T-helper 2 cell treated with Interferon-gamma antibody and Interleukin-4, amounts not matched to agents 100 ng/mL and 5 ng/mL, for 36 hours (primary cell): ENCODE data around the gene GPC2. TPM values are rescaled to one million over a fixed set of nuclear protein-coding genes. Genes with fewer than 3 reads are reported as not detected.
"Not testable (repeated sequence)": the region's sequence is repeated elsewhere in the genome, so short reads cannot be mapped to it uniquely, and the experiment has no call there.

Experiments
- intact Hi-C: fragments of 100-400 bp; cut with micrococcal nuclease; formaldehyde crosslinking; loops from one replicate; pipeline ENCODE4 v1.15.1; 2023
- total RNA-seq: library from RNA; stranded (reverse); gene quantifications from 2 replicates; pipeline ENCODE4 v1.2.3, GENCODE V29; 2022

Gene GPC2
- total RNA-seq, 1 donor from 2014 or later = 8.5 TPM

DNA sequence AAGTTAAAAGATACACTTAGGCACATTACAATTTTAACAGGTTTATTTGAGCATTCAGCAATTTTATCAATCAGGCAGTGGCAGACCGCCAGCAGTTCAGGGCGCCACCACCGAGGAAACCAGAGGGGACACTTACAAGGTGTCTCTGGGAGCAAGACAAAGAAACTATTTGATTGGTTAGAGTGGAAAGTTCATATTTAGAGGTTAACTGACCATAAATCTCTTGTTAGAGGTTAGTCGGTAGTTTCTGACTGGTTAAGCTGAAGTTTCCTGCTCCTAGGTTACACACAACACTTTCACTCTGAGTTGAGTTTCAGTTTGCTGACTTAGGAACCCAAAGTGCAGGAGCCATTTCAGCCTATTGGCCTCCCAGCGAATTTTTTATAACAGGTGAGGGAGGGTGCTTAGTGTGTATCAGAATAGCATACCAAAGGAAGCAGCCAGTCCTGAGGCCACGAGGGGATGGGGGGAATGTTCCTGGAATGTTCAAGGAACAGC lies 31.8 kb upstream of the GPC2 start:
- intact Hi-C loops = loop anchor here (1.0 to 5.0 kb wide), 2 partner anchors 8 to 52 kb away; partner anchors contain the start of gene TRAPPC14

DNA sequence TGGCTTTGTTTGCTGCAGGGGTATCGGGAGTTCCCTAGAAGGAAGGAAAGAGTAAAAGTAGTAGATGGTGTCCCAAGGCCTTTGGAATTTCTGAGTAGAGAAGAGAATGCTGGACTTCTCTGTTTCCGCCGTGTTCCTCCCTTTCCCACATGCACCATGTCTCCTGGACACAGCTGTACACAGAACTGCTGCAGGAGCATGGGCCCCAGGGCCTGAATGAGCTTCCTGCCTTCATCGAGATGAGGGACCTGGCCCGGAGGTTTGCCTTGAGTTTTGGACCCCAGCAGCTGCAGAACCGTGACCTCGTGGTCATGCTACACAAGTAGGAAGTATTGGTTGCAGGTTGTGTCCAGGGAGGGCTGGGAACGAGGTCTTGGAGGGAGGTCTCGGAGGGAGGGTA lies 27.3 kb upstream of the GPC2 start:
- intact Hi-C loops = no loop called here

DNA sequence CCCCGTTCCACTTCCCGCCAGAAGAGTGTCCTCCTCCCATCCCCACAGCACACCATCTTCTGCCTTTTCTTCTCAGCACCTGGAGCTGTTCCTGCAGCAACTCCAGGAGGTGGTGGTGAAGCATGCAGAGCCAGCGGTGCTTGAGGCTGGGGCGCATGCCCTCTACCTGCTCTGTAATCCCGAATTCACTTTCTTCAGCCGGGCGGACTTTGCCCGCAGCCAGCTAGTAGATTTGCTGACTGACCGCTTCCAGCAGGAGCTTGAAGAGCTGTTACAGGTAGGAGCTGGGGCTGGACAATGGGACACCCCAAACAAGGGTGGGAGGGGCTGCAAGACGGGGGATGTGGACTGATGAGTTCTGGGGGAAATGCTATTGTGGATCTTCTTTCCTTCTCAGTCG lies 23.5 kb upstream of the GPC2 start:
- intact Hi-C loops = no loop called here

GRCh38 chr7:100198266-100198665 lies 21.1 kb upstream of the GPC2 start:
- intact Hi-C loops = no loop called here

- intact Hi-C loops = not testable (repeated sequence)
Observed at GRCh38 chr7:100195901-100196322, 18.7 kb upstream of the GPC2 start.

GRCh38 chr7:100195222-100195621 lies 18.0 kb upstream of the GPC2 start:
- intact Hi-C loops = no loop called here

GRCh38 chr7:100192969-100193368 lies 15.8 kb upstream of the GPC2 start:
- intact Hi-C loops = no loop called here

GRCh38 chr7:100192281-100192862 lies 15.2 kb upstream of the GPC2 start:
- intact Hi-C loops = not testable (repeated sequence)

GRCh38 chr7:100191775-100192174 lies 14.6 kb upstream of the GPC2 start:
- intact Hi-C loops = no loop called here

- intact Hi-C loops = no loop called here
Observed at GRCh38 chr7:100190048-100190711, 13.0 kb upstream of the GPC2 start.

- intact Hi-C loops = no loop called here
Observed at GRCh38 chr7:100189061-100189460, 11.9 kb upstream of the GPC2 start.

DNA sequence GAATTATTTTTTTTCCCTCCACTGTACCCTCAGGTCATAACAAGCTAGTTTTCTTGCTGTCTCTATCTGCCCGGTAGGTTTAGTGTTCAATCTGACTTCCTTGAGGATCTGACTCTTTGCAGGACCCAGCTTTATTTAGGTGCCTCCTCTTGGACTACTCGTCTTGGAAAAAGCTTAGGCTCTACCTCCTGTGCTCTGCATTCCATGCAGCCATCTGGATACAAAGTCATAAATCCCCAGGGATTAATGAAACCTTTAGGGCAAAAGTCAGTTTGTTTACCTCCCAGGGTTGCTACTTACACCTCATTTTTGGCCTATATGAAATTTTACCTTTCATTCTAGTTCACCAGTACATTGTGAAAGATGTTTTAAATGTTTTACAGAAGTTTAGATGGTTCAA lies 8.5 kb upstream of the GPC2 start:
- intact Hi-C loops = no loop called here

DNA sequence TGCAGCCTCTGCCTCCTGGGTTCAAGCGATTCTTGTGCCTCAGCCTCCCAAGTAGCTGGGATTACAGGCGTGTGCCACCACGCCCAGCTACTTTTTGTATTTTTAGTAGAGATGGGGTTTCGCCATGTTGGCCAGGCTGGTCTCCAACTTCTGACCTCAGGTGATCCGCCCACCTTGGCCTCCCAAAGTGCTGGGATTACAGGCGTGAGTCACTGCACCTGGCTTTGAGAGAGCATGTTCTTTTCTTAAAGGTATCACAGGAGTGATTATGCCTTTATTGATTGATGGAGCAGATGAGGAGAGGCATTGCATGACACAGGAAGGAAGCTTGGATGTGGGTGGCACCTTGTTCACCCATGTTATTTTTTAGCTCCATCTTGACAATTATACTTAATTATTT lies 5.9 kb upstream of the GPC2 start:
- intact Hi-C loops = not testable (repeated sequence)

- intact Hi-C loops = not testable (repeated sequence)
Observed at GRCh38 chr7:100182616-100183015, 5.4 kb upstream of the GPC2 start.

GRCh38 chr7:100180084-100180483 lies 2.9 kb upstream of the GPC2 start:
- intact Hi-C loops = not testable (repeated sequence)

GRCh38 chr7:100176096-100177044 lies 811 bp downstream of the GPC2 start:
- intact Hi-C loops = loop anchor here (1.0 to 5.0 kb wide), 3 partner anchors 8 to 46 kb away; partner anchors contain the start of genes GAL3ST4 and LAMTOR4

DNA sequence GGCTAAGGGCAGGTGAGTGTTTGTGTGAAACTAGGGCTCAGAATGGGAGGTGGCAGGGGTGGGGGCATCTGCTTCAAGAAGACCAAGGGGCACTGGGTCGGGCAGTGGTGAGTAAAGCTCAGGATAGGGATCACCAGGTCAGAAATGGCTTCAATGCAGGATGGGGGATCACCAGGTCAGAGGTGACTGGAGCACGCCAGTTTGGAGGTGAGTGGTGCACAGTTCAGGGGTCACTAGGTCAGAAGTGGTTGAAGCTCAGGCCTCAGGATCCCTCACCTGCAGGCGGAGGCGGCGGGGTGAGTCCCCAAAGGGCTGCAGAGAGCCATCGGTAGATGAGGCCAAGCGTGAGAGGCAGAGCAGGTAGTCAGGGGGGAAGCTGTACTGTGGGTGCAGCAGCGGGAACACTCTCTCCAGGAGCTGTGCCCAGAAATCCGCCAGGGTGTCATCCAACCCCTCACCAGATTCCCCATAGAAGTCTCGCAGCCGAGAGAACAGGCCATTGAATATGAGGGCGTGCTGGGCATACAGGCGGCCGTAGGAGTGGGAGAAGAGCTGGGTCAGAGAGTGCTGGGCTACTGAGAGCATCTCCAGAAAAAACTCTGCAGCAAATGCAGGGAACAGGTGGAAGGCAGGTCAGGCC lies 1.8 kb downstream of the GPC2 start:
- intact Hi-C loops = loop anchor here (5.0 kb wide), 1 partner anchor 47 kb away; no protein-coding TSS in a partner anchor

GRCh38 chr7:100174582-100174981 lies 2.6 kb downstream of the GPC2 start:
- intact Hi-C loops = no loop called here

GRCh38 chr7:100173806-100174495 lies 3.2 kb downstream of the GPC2 start:
- intact Hi-C loops = no loop called here

- intact Hi-C loops = no loop called here
Observed at GRCh38 chr7:100171840-100172239, 5.3 kb downstream of the GPC2 start.
